NCI-H1417 (cell line): ENCODE results near the gene L2HGDH.
A peak's percentile ranks its signal among the peaks of the same experiment; 100 is the strongest.
"Not testable (repeated sequence)": the region's sequence is repeated elsewhere in the genome, so short reads cannot be mapped to it uniquely, and the experiment has no call there.

Source experiments
- DNase-seq, 3 experiments: peaks; one replicate each; lab custom pipeline; 2025; lab: John Stamatoyannopoulos, UW

L2HGDH gene

GRCh38 chr14:50311972-50312733, at the start of gene L2HGDH, which contains the start of gene DMAC2L:
TSS of gene L2HGDH (minus strand) at chr14:50312229. CDS start at chr14:50312150, 79 bp downstream.
TSS of gene DMAC2L (plus strand) at chr14:50312324. CDS start at chr14:50321488, 9,164 bp downstream.
- DNase-seq, result peak; percentile 99 to 100 (median 99)

- DNase-seq, result no peak
These were observed 48.8 kb upstream of the L2HGDH start for GRCh38 chr14:50360851-50361250.

GRCh38 chr14:50360093-50360492, 48.1 kb upstream of the L2HGDH start:
- no peak for DNase-seq

DNA sequence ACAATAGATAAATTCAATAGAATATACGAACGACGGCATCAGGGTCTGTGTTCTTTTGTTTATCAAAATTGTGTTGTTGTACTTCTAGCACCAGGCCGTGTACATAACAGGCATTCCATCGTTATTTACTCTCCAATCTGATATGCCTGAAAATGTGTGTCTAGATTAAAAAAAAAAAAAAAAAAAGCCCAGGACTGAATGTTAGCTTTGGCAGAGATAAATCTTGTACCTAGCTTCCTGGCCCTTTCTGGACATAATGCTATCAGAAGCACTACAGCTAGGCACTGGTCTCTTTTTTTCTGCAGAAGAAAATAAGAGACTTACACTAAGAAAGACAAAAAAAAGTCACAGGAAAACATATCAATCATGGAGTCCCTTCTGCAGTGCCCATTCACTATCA, 47.6 kb upstream of the L2HGDH start:
- no peak for DNase-seq

DNA sequence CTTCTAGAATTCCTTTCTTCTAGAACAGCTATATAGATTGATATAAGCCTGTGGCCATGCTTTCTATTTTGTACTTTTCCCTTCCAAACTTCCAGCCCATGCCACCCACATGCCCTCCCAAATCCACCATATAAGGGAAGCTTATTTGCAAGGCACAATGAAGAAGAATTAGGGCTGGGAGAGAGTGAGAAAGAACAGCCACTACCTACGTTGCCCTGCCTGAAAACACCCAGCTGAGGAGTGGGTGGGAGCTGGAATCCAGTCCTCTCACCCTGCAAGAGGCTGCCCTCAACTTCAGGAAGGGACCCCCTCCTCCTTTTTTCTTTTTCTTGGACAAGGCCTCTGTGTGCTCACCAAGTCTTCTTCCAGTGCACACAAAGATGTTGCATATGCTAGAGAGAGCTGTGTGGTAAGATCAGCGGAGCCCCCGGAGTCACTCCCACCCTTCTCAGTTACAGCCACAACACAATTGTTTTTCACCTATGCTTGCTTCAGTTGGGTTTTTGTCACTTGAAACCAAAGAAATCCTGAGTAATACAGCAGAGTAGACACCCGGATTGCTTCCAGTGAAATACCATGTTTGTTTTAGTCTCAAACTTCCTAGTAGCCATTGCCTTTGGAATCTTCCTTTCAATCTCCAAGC, 45.8 kb upstream of the L2HGDH start:
- no peak for DNase-seq

GRCh38 chr14:50357124-50357523, 45.1 kb upstream of the L2HGDH start:
- no peak for DNase-seq

DNA sequence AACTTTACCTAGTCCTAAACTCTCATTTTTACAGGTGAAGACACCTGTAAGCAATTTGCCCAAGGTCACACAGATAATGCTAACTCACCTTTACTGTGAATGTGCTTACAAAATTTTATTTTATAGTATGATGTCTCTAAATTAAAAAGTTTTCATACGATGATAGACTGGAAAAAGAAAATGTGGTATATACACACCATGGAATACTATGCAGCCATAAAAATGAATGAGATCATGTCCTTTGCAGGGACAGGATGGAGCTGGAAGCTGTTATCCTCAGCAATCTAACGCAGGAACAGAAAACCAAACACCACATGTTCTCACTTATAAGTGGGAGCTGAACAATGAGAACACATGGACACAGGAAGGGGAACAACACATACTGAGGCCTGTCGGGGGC, 44.3 kb upstream of the L2HGDH start:
- not testable (repeated sequence) for DNase-seq

DNA sequence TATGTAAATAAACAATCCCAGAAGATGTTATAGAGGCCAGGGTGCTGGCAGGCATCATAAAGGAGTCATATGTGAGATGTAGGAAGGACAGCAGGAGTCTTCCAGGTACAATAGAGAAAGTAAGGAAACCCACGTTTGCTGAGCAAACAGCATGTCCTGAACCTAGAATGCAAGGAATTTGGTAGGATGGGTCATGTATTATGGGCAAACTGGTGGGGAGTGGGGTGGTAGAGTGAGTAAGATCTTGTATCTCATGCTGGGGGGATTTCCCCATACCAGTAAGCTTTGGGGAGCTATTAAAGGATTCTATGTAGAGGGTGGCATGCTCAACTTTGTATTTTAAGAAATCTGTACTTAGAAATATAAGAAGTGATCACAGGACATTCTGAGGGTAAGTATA, 43.7 kb upstream of the L2HGDH start:
- no peak for DNase-seq

- DNase-seq, result no peak
These were observed 42.5 kb upstream of the L2HGDH start for GRCh38 chr14:50354527-50354926.

DNA sequence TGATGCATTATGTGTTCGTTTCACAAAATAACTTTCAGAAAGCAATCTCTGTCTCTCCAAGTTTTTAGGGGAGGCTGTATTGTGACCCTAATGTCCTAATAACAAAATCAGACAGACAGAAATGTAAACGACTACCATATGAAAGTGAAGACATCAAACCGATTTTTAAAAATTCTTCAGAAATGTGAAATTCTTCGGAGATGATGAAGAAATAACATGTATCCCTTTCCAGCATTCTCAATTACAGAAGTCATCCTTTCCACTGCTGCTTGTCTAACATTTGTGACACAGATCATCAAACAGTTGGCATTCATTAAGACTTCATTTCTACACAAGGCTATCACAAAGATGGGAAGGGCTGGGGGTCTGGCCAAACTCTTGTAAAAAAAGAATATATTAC, 41.1 kb upstream of the L2HGDH start:
- DNase-seq, result no peak

GRCh38 chr14:50352584-50352983, 40.6 kb upstream of the L2HGDH start:
- no peak for DNase-seq

DNA sequence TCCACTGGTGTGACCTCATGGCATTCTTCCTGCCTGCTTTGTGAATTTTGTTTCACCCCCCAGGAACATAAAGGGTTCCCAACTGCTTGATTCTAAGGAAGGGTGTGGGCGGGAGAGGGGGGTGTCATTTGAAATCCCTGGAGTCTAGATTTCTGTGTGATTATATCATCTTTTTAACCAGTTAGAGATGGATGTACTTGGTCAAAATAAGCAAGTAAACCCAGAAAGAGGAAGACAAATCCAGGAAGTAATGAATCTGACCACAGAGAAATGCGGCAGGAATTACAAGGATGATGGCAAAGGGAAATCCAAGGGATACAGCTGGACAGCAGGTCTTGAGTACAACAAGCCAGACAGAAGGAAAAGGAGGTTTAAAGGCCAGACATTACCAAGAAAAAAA, 38.9 kb upstream of the L2HGDH start:
- DNase-seq, result no peak

DNA sequence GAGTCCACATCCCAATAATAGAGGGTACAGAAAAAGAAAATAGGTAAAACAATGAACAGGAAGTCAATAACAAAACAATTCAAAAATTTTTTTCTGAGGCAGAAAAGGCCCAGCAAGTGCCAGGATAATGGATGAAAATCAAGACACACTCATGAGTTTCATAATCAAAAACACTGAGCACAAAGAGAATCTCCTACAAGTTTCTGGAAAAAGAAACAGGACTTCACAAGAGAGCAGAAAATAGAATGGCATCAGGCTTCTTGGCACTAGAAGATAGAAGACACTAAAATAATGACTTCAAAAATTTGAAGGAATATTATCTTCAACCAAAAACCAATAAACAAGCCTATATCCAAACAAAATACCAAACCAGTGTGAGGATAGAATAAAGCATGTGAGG, 36.9 kb upstream of the L2HGDH start:
- no peak for DNase-seq

GRCh38 chr14:50347521-50347920, 35.5 kb upstream of the L2HGDH start:
- DNase-seq, result no peak

DNA sequence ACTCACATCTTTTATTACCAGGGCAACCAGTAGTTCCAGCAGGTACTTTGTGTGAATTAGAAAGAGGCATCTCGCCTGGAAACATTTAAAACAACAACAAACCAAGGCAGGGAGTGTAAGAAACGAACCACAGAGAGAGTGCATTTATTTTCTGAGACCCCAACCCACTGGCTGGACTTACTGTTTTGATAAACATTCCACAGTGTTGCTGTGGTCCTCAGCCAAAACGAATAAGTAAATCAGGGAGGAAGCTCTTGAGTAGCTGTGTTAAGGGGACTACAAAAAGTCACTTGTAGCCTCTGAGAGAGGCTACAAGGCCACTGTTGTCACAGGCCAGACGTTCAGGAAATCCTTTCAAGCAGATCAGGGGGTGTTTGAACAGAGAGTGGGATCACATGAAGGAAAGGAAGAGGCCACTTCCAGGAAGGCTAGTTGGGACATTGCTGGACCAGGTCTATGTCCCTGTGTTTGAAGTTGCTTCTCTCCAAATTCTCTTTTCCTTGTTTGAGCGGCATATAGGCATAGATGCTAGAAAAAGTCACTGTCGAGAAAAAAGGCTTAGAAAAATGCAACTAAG, 33.9 kb upstream of the L2HGDH start:
- DNase-seq, result no peak

- DNase-seq, result no peak
These were observed 33.0 kb upstream of the L2HGDH start for GRCh38 chr14:50344876-50345563.

- DNase-seq, result no peak
These were observed 32.2 kb upstream of the L2HGDH start for GRCh38 chr14:50344116-50344775.

GRCh38 chr14:50343434-50343833, 31.4 kb upstream of the L2HGDH start:
- DNase-seq, result no peak

DNA sequence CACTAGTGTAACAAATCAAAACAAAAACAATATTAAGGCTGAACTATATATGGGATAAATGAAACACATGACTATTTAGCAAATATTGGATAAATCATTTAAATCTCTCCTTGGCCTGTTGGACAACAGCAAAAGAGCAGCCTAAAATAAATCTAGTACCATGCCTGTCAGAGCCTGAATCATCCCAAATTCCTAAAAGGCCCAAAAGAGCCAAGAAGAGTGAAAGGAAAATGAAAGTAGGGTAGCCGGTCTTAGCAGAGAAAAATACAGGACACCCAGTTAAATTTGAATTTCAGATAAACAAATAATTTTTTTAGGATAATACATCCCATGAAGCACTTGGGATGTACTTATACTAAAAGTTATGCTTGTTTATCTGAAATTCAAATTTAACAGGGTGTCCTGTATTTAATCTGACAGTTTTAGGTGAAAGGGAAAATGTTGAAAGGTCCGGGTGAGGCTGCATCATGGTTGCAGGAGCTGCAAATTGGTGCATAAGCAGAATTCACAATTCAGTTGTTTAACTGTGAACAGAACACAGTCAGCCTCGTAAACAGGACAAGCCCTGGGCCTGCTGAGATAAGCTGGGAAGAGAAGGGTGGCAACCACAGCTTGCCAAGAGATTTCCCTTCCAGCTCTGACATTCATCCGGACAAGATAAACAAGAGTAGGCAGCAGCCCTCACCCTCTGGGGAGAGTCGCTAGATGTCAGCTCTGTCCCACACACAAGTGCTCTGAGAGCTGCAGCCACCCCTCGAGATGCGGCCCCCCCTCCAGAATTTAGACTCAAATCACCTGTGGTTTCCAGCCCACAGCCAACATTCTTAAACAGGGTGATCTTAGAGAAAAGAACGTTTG, 30.4 kb upstream of the L2HGDH start:
- peak in 2 of 3 experiments; percentile 25 to 34 for DNase-seq

DNA sequence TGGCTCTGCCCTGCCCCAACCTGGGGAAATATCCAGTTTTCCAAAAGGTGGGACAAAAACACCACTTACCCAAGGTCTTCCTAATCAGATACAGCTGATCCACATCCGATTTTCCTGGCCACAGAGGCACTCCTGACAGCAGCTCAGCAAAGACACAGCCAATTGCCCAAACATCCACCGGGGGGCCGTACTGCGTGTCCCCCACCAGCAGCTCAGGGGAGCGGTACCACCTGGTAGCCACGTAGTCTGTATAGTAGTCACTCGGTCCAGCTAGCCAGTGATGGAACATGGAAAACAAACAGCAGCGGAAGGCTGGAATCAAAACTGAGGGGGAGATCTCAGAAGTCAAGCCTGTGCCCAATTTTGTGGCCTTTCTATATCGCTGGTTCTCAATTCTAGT, 28.9 kb upstream of the L2HGDH start:
- no peak for DNase-seq

GRCh38 chr14:50340045-50340444, 28.0 kb upstream of the L2HGDH start:
- DNase-seq, result no peak
